GM23338 (cell line): ENCODE measurements around the gene PIK3R5.

Source experiments
- CTCF ChIP-seq, 2 experiments: fragments of 200-600 bp in 1 of 2; sonication (generic) in 1 of 2; conservative IDR thresholded peaks; 2 replicates each; pipeline versions ENCODE4 v1.5.1 to v1.6.1; 2016 to 2017; ENCODE audit warnings: antibody characterized with exemption in 2 of 2, low read depth in 2 of 2, mild to moderate bottlenecking in 2 of 2, moderate library complexity in 1 of 2
- ETS1 ChIP-seq: IDR thresholded peaks from 2 replicates; pipeline ENCODE4 v1.6.1; 2016; ENCODE audit warnings: antibody characterized with exemption
- EZH2 ChIP-seq: fragments of 200-600 bp; sonication (generic); IDR thresholded peaks from one replicate; pipeline ENCODE4 v1.8.0; 2017; ENCODE audit warnings: antibody characterized with exemption, mild to moderate bottlenecking, low read depth; ENCODE audit not compliant: unreplicated experiment
- EZH2phosphoT487 ChIP-seq: fragments of 200-600 bp; sonication (generic); IDR thresholded peaks from one replicate; pipeline ENCODE4 v1.8.1; 2018; ENCODE audit warnings: antibody characterized with exemption; ENCODE audit not compliant: unreplicated experiment
- JUNB ChIP-seq: IDR thresholded peaks from one replicate; pipeline ENCODE4 v1.6.1; 2016; ENCODE audit warnings: antibody characterized with exemption; ENCODE audit not compliant: unreplicated experiment
- NANOG ChIP-seq: IDR thresholded peaks from 2 replicates; pipeline ENCODE4 v1.6.1; 2016; ENCODE audit warnings: antibody characterized with exemption, borderline replicate concordance
- POLR2AphosphoS5 ChIP-seq: IDR thresholded peaks from 2 replicates; pipeline ENCODE4 v1.6.1; 2016; ENCODE audit warnings: antibody characterized with exemption, low read depth
- REST ChIP-seq: IDR thresholded peaks from one replicate; pipeline ENCODE4 v1.6.1; 2018; ENCODE audit warnings: antibody characterized with exemption; ENCODE audit not compliant: unreplicated experiment

GRCh38 chr17:8921147-8921546 lies 44.4 kb downstream of the PIK3R5 start:
- TF ChIP-seq CTCF (conservative IDR thresholded peaks at IDR 0.05; ENCODE audit: low read depth in 2 of 2), result no peak
- no peak for TF ChIP-seq ETS1
- TF ChIP-seq EZH2phosphoT487, result no peak
- no peak for TF ChIP-seq POLR2AphosphoS5
- TF ChIP-seq REST, result no peak
- no peak for TF ChIP-seq EZH2
- no peak for TF ChIP-seq JUNB
- no peak for TF ChIP-seq NANOG
